H1 (cell line): ENCODE results near the gene PSMC3IP. TPM values are rescaled to one million over a fixed set of nuclear protein-coding genes. Genes with fewer than 3 reads are reported as not detected.

Source experiments
- CTCF ChIA-PET: fragments of 300-600 bp; sonication (Branson Sonifier 250); formaldehyde crosslinking; loops from one replicate; lab custom pipeline; 2021; ENCODE audit not compliant: partially characterized antibody; lab: Charles Lee
- POLR2A ChIA-PET: fragments of 300-600 bp; sonication (Branson Sonifier 250); formaldehyde crosslinking; loops from one replicate; lab custom pipeline; 2021; ENCODE audit warnings: inconsistent platforms; ENCODE audit not compliant: partially characterized antibody; lab: Charles Lee
- DNase-seq, 2 experiments: peaks; one replicate each; pipeline versions ENCODE4 v3.0.0 to v3.0.0-alpha.2; 2010 to 2022; ENCODE audit warnings: low spot score in 2 of 2, low read depth in 1 of 2, mixed read lengths in 1 of 2
- FAIRE-seq: peaks from 2 replicates; lab custom pipeline; 2011; peaks lifted over from hg19 to GRCh38; lab: Jason Lieb, UNC
- H2AFZ ChIP-seq: 2 replicates; pipeline ENCODE4 v1.8.1; 2012; ENCODE audit warnings: low read length, inconsistent platforms
- H2AK5ac ChIP-seq: 2 replicates; pipeline ENCODE4 v1.6.1; 2013; ENCODE audit warnings: low read depth, low read length
- H2BK120ac ChIP-seq: replicated peaks from 2 replicates; pipeline ENCODE3; 2013; ENCODE audit warnings: low read depth, low read length, inconsistent platforms
- H2BK12ac ChIP-seq: 2 replicates; pipeline ENCODE4 v1.6.1; 2013; ENCODE audit warnings: low read depth, low read length
- H2BK15ac ChIP-seq: 2 replicates; pipeline ENCODE4 v1.6.1; 2013; ENCODE audit warnings: low read length
- H2BK20ac ChIP-seq: 2 replicates; pipeline ENCODE4 v1.6.1; 2013; ENCODE audit warnings: low read length
- H2BK5ac ChIP-seq: 2 replicates; pipeline ENCODE4 v1.6.1; 2013; ENCODE audit warnings: low read depth, low read length
- H3K14ac ChIP-seq: 2 replicates; pipeline ENCODE4 v1.6.1; 2013; ENCODE audit warnings: inconsistent platforms; ENCODE audit not compliant: insufficient read length
- H3K18ac ChIP-seq: 2 replicates; pipeline ENCODE4 v1.6.1; 2013; ENCODE audit warnings: low read length; ENCODE audit errors: extremely low read depth
- H3K23ac ChIP-seq: 2 replicates; pipeline ENCODE4 v1.6.1; 2013; ENCODE audit warnings: inconsistent platforms; ENCODE audit not compliant: insufficient read length
- H3K23me2 ChIP-seq: 2 replicates; pipeline ENCODE4 v1.6.1; 2013; ENCODE audit warnings: low read depth, low read length
- H3K27ac ChIP-seq: 2 replicates; pipeline ENCODE4 v1.6.1; 2011; ENCODE audit warnings: low read depth, low read length, inconsistent platforms
- H3K27me3 ChIP-seq, 4 experiments: replicated peaks in 1 of 4; 1 replicate in 1 of 4; 2 replicates in 3 of 4; pipeline versions ENCODE4 v1.6.1 to v1.8.1; 2011 to 2013; ENCODE audit warnings: low read length in 3 of 4, mild to moderate bottlenecking in 3 of 4, inconsistent platforms in 2 of 4, mixed read lengths in 2 of 4, moderate library complexity in 1 of 4; ENCODE audit not compliant: control insufficient read depth in 3 of 4, insufficient read depth in 3 of 4; ENCODE audit errors: extremely low read depth in 1 of 4
- H3K36me3 ChIP-seq, 4 experiments: 2 replicates each; pipeline versions ENCODE4 v1.6.1 to v1.8.1; 2011 to 2013; ENCODE audit warnings: mild to moderate bottlenecking in 4 of 4, low read length in 3 of 4, moderate library complexity in 2 of 4, control low read depth in 1 of 4, inconsistent platforms in 1 of 4; ENCODE audit not compliant: insufficient read depth in 4 of 4, control insufficient read depth in 2 of 4
- H3K4ac ChIP-seq: replicated peaks from 2 replicates; pipeline ENCODE3; 2013; ENCODE audit warnings: low read length, low read depth, mixed read lengths, inconsistent platforms; ENCODE audit not compliant: insufficient read length
- H3K4me1 ChIP-seq, 4 experiments: replicated peaks in 1 of 4; 1 replicate in 1 of 4; 2 replicates in 3 of 4; pipeline versions ENCODE4 v1.6.1 to v1.8.1; 2011 to 2013; ENCODE audit warnings: low read length in 3 of 4, inconsistent platforms in 2 of 4, mixed read lengths in 1 of 4; ENCODE audit not compliant: insufficient read depth in 4 of 4, control insufficient read depth in 3 of 4
- H3K4me2 ChIP-seq, 2 experiments: 2 replicates each; pipeline versions ENCODE4 v1.6.1 to v1.8.1; 2011 to 2013; ENCODE audit warnings: low read depth in 2 of 2, low read length in 2 of 2, control low read depth in 1 of 2, inconsistent platforms in 1 of 2, mild to moderate bottlenecking in 1 of 2; ENCODE audit not compliant: insufficient read depth in 1 of 2
- H3K4me3 ChIP-seq, 4 experiments: fragments of 200-600, 300-600 bp in 1 of 4; sonication (generic), shearing (Covaris generic), sonication (Bioruptor Twin) in 1 of 4; 2 replicates each; pipeline versions ENCODE4 v1.5.1 to v1.8.1; 2011 to 2016; ENCODE audit warnings: low read length in 4 of 4, low read depth in 3 of 4, control low read depth in 2 of 4, inconsistent platforms in 2 of 4, mild to moderate bottlenecking in 2 of 4, mixed read lengths in 1 of 4, moderate library complexity in 1 of 4; ENCODE audit not compliant: insufficient read depth in 2 of 4; ENCODE audit errors: extremely low read depth in 1 of 4
- H3K56ac ChIP-seq: replicated peaks from 2 replicates; pipeline ENCODE3; 2013; ENCODE audit warnings: low read depth, mild to moderate bottlenecking, mixed read lengths, low read length, inconsistent platforms; ENCODE audit not compliant: insufficient read length
- H3K79me1 ChIP-seq: 2 replicates; pipeline ENCODE4 v1.6.1; 2013; ENCODE audit warnings: low read depth, low read length, control low read depth
- H3K79me2 ChIP-seq, 2 experiments: 2 replicates each; pipeline versions ENCODE4 v1.6.1 to v1.8.1; 2012 to 2013; ENCODE audit warnings: low read length in 2 of 2, mild to moderate bottlenecking in 2 of 2, inconsistent platforms in 1 of 2; ENCODE audit not compliant: insufficient read depth in 2 of 2, control insufficient read depth in 1 of 2
- H3K9ac ChIP-seq, 4 experiments: replicated peaks in 1 of 4; 1 replicate in 1 of 4; 2 replicates in 3 of 4; pipeline versions ENCODE4 v1.6.1 to v1.8.1; 2011 to 2013; ENCODE audit warnings: low read depth in 3 of 4, low read length in 3 of 4, control low read depth in 2 of 4, mild to moderate bottlenecking in 2 of 4, moderate library complexity in 2 of 4, inconsistent platforms in 1 of 4; ENCODE audit errors: extremely low read depth in 1 of 4
- H3K9me3 ChIP-seq, 2 experiments: 2 replicates each; pipeline versions ENCODE4 v1.6.1 to v1.8.1; 2012 to 2013; ENCODE audit warnings: mild to moderate bottlenecking in 2 of 2, moderate library complexity in 2 of 2, control low read depth in 1 of 2, inconsistent platforms in 1 of 2, low read depth in 1 of 2, low read length in 1 of 2, mixed read lengths in 1 of 2; ENCODE audit not compliant: insufficient read depth in 2 of 2
- H4K20me1 ChIP-seq, 2 experiments: replicated peaks in 1 of 2; 2 replicates each; pipeline versions ENCODE3 to v1.8.1; 2011 to 2013; ENCODE audit warnings: inconsistent platforms in 2 of 2, low read length in 2 of 2, mild to moderate bottlenecking in 1 of 2; ENCODE audit not compliant: insufficient read depth in 2 of 2, control insufficient read depth in 1 of 2
- H4K5ac ChIP-seq: 2 replicates; pipeline ENCODE4 v1.6.1; 2013; ENCODE audit warnings: low read length, low read depth, mixed read lengths, inconsistent platforms; ENCODE audit not compliant: insufficient read length
- H4K8ac ChIP-seq: 2 replicates; pipeline ENCODE4 v1.8.0; 2013; ENCODE audit warnings: mild to moderate bottlenecking, moderate library complexity, low read length, inconsistent platforms; ENCODE audit not compliant: insufficient read depth; ENCODE audit errors: extremely low read depth
- H4K91ac ChIP-seq: replicated peaks from 2 replicates; pipeline ENCODE3; 2013; ENCODE audit warnings: low read length, mixed read lengths, inconsistent platforms; ENCODE audit not compliant: insufficient read length
- CREB1 ChIP-seq: IDR thresholded peaks from 2 replicates; pipeline ENCODE4 v1.6.1; 2012; ENCODE audit warnings: inconsistent platforms
- MAFK ChIP-seq: IDR thresholded peaks from 2 replicates; pipeline ENCODE4 v1.6.1; 2012; ENCODE audit warnings: low read depth, mild to moderate bottlenecking, improper control_type of control experiment, low read length
- NRF1 ChIP-seq: IDR thresholded peaks from 2 replicates; pipeline ENCODE4 v1.6.1; 2011; ENCODE audit warnings: mild to moderate bottlenecking, low read depth, low read length, improper control_type of control experiment
- POLR2A ChIP-seq, 2 experiments: IDR thresholded peaks; 1 replicate in 1 of 2; 2 replicates in 1 of 2; pipeline ENCODE4 v1.6.1; 2011; ENCODE audit warnings: low read depth in 2 of 2, low read length in 2 of 2, mild to moderate bottlenecking in 2 of 2; ENCODE audit errors: control extremely low read depth in 1 of 2
- RNF2 ChIP-seq: fragments of 200-900, 300-1000 bp; sonication (generic); IDR thresholded peaks from 2 replicates; pipeline ENCODE4 v1.7.1; 2016; ENCODE audit warnings: borderline replicate concordance, low read depth, mild to moderate bottlenecking, antibody characterized with exemption, low read length; ENCODE audit not compliant: poor library complexity, severe bottlenecking; ENCODE audit errors: missing control alignments
- SIN3A ChIP-seq, 2 experiments: IDR thresholded peaks in 1 of 2; conservative IDR thresholded peaks in 1 of 2; 2 replicates each; pipeline ENCODE4 v1.6.1; 2011 to 2012; ENCODE audit warnings: low read length in 2 of 2, improper control_type of control experiment in 1 of 2, low read depth in 1 of 2, mild to moderate bottlenecking in 1 of 2
- TAF1 ChIP-seq: IDR thresholded peaks from 2 replicates; pipeline ENCODE4 v1.6.1; 2011; ENCODE audit warnings: mild to moderate bottlenecking, low read depth, low read length
- ZNF274 ChIP-seq: IDR thresholded peaks from 2 replicates; pipeline ENCODE4 v1.7.0; 2012; ENCODE audit warnings: low read length, borderline replicate concordance; ENCODE audit errors: extremely low read depth
- WGBS, 2 experiments: shearing (Covaris generic) in 1 of 2; methylation state at CpG; one replicate each; pipeline versions ENCODE4 v1.1.6 to v1.1.7; 2013 to 2015; ENCODE audit warnings: low lambda C conversion rate in 2 of 2, mixed read lengths in 2 of 2, inconsistent platforms in 1 of 2, low coverage in 1 of 2, missing lambda C conversion rate in 1 of 2; ENCODE audit not compliant: insufficient replicate concordance in 2 of 2, insufficient coverage in 1 of 2, insufficient read length in 1 of 2; ENCODE audit errors: extremely low coverage in 1 of 2, missing lambda C conversion rate in 1 of 2; 5-methylcytosine and 5-hydroxymethylcytosine counted together
- polyA plus RNA-seq, 7 experiments: library from polyadenylated mRNA; depleted of rRNA in 3 of 7; stranded (reverse) in 5 of 7; unstranded in 2 of 7; fragments of >200 nt in 5 of 7; fragments of 200-250 nt in 2 of 7; gene quantifications; 1 replicate in 5 of 7; 2 replicates in 1 of 7; 4 replicates in 1 of 7; pipeline versions ENCODE4 v1.2.1 to v1.2.3, GENCODE V29; 2011 to 2013; ENCODE audit warnings: missing spikeins in 2 of 7, mixed read lengths in 2 of 7
- total RNA-seq: library from RNA; stranded (reverse); fragmentation: NEBNext Ultra II Directional; extraction: Animal tissue kit (Norgen Biotek cat#: 25700); gene quantifications from 2 replicates; pipeline ENCODE4 v1.2.1, GENCODE V29; 2021
- TF ChIP-seq, protein P1 (sequence below): IDR thresholded peaks from 2 replicates; pipeline ENCODE4 v1.6.1; 2012; ENCODE audit warnings: low read length, inconsistent platforms

The PSMC3IP gene
- total and polyA plus RNA-seq, 2 of the 8 experiments (the other 6 are each of a cell fraction or from before 2014, with no cell fraction given) = 11.5 to 21.9 TPM

DNA sequence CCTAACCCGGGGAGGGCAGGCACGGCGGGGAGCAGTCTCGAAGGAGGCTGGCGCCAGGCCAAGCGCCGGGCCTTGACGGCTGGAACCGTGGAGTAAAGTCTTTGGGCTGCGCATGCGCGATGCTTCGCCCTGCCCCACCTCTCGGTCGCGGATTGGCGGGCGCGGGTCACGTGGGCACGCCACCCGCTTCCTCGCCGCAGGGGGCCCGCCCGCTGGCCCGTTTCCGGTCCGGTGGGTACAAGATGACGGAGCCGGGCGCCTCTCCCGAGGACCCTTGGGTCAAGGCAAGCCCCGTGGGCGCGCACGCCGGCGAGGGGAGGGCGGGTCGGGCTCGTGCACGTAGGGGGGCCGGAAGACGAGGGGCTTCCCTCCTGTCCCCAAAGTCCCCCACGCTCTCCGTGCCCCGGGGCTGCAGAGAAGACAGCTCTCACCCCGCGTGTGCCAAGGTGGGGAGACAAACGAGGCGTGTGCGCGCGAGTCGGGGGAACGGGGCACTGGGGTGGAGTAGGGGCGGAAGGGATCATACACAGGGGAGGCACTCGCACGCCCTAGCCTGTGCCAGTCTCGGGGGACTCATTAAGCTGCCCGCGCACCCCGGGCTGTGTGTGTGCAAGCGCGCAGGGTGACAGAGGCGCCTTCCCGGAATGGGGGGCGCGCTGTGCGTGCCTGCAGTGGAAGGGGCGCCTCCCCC is 10.5 kb downstream of the PSMC3IP start, which contains the start of gene MLX:
Gene MLX, plus strand, starts transcription at position 218 of the 691 bp plus-strand sequence. Its CDS starts 25 bp downstream, at position 243.
- Histone ChIP-seq H3K27me3 (no peaks in the 10 kb centered on the region), H2AFZ (no peak within 1 kb of the TSS), H3K14ac (no peak within 1 kb of the TSS), H2BK120ac (no peak within 1 kb of the TSS), H2BK12ac (peak within 1 kb of the TSS; percentile 29), H3K79me1 (peaks cover 17% of the 10 kb centered on the region), H3K4me1 (peaks cover 0 to 21% (median 9%) of the 10 kb centered on the region in 4 experiments; a peak in 5 of 7 replicates), H4K5ac (peak within 1 kb of the TSS; percentile 67), H3K4ac (peak within 1 kb of the TSS; percentile 71), H4K20me1 (peaks cover 0 to 1% of the 10 kb centered on the region in 2 experiments), H3K79me2 (peaks cover 9 to 22% of the 10 kb centered on the region in 2 experiments; a peak in 3 of 4 replicates), H3K4me3 (peak within 1 kb of the TSS; percentile 44 to 81 (median 74)), H2AK5ac (0 out of 2 replicates have a peak within 1 kb of the TSS, but pooled peaks have one; percentile 45), H2BK20ac (no peak within 1 kb of the TSS), H4K91ac (peak within 1 kb of the TSS; percentile 81), H3K23ac (no peak within 1 kb of the TSS), H2BK5ac (peak within 1 kb of the TSS; percentile 92), H3K9me3 (no peaks in the 10 kb centered on the region), H3K56ac (peak within 1 kb of the TSS; percentile 56), H2BK15ac (peak within 1 kb of the TSS; percentile 29; the same call in 1 of the 2 replicates), H4K8ac (peak within 1 kb of the TSS; percentile 88), H3K36me3 (peaks cover 22 to 42% (median 39%) of the 10 kb centered on the region in 4 experiments), H3K23me2 (peaks cover 18% of the 10 kb centered on the region), H3K27ac (peak within 1 kb of the TSS; percentile 63), H3K4me2 (peak within 1 kb of the TSS; percentile 71 to 74), H3K9ac (peak within 1 kb of the TSS in 3 of 4 experiments; percentile 56 to 76 (median 68); a peak in 6 of 7 replicates), H3K18ac (peak within 1 kb of the TSS; percentile 87)
- DNase-seq (peak; percentile 79 to 99), FAIRE-seq (no peak)
- POLR2A ChIA-PET = interaction anchor here (1.0 to 8.1 kb wide), 8 partner anchors 9 to 411 kb away, joined by 3 to 74 read pairs (median 4); partner anchors contain the start of genes HSD17B1, PLEKHH3, PSMC3IP and RETREG3
- CTCF ChIA-PET = interaction anchor here (0.6 to 3.9 kb wide), 9 partner anchors 8 to 117 kb away, joined by 3 to 22 read pairs (median 4); partner anchors contain the start of genes HSD17B1 and PSMC3IP
- WGBS, 2 experiments = 2% methylated on average over 58 of the region's 72 CpGs; no CpG with 5 or more reads in 1 of the 2 experiments
- TF ChIP-seq TAF1 = peak; percentile 23; the same call in 1 of the 2 replicates
- no peak for TF ChIP-seq ZNF274
- peak; percentile 88 for TF ChIP-seq NRF1
- no peak for TF ChIP-seq RNF2
- TF ChIP-seq MAFK = no peak
- TF ChIP-seq CREB1 = peak; percentile 30; the same call in 1 of the 2 replicates
- TF ChIP-seq POLR2A (IDR thresholded peaks at IDR 0.05; ENCODE audit: control extremely low read depth in 1 of 2, low read depth in 2 of 2, low read length in 2 of 2) = peak in 1 of 2 experiments; percentile 11; a peak in 1 of 3 replicates
- TF ChIP-seq, protein P1, sequence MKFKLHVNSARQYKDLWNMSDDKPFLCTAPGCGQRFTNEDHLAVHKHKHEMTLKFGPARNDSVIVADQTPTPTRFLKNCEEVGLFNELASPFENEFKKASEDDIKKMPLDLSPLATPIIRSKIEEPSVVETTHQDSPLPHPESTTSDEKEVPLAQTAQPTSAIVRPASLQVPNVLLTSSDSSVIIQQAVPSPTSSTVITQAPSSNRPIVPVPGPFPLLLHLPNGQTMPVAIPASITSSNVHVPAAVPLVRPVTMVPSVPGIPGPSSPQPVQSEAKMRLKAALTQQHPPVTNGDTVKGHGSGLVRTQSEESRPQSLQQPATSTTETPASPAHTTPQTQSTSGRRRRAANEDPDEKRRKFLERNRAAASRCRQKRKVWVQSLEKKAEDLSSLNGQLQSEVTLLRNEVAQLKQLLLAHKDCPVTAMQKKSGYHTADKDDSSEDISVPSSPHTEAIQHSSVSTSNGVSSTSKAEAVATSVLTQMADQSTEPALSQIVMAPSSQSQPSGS = no peak
- TF ChIP-seq SIN3A (conservative IDR thresholded peaks at IDR 0.05 in 1 of 2, IDR thresholded peaks at IDR 0.05 in 1 of 2; ENCODE audit: low read depth in 1 of 2, low read length in 2 of 2) = peak; percentile 29 to 54; a peak in 2 of 4 replicates
